Immature natural killer cell (primary cell): Measurements from ENCODE around the gene ZNF544. TPM values are rescaled to one million over a fixed set of nuclear protein-coding genes. Genes with fewer than 3 reads are reported as not detected.

Experiments used
- DNase-seq, 3 donors: peaks; one replicate each; pipeline ENCODE4 v3.0.0; 2022; ENCODE audit warnings: mixed read lengths in 1 of 3
- H3K27ac Mint-ChIP-seq, 6 donors: one replicate each; pipeline ENCODE4 v1.8.0; 2020; ENCODE audit warnings: mixed read lengths in 6 of 6, mild to moderate bottlenecking in 5 of 6, inconsistent platforms in 4 of 6, moderate library complexity in 3 of 6
- H3K27me3 Mint-ChIP-seq, 3 donors: one replicate each; pipeline ENCODE4 v1.8.0; 2020 to 2021; ENCODE audit warnings: low read depth in 3 of 3, mild to moderate bottlenecking in 3 of 3, mixed read lengths in 3 of 3, moderate library complexity in 3 of 3, inconsistent platforms in 1 of 3
- H3K36me3 Mint-ChIP-seq, 3 donors: one replicate each; pipeline ENCODE4 v1.8.0; 2020; ENCODE audit warnings: mixed read lengths in 3 of 3, inconsistent platforms in 2 of 3, mild to moderate bottlenecking in 2 of 3
- H3K4me1 Mint-ChIP-seq, 2 donors: one replicate each; pipeline ENCODE4 v1.8.0; 2020; ENCODE audit warnings: inconsistent platforms in 2 of 2, mild to moderate bottlenecking in 2 of 2, mixed read lengths in 2 of 2, moderate library complexity in 1 of 2
- H3K4me3 Mint-ChIP-seq, 5 donors: one replicate each; pipeline ENCODE4 v1.8.0; 2020; ENCODE audit warnings: mild to moderate bottlenecking in 5 of 5, mixed read lengths in 5 of 5, inconsistent platforms in 3 of 5, moderate library complexity in 3 of 5
- H3K9me3 Mint-ChIP-seq, 6 donors: one replicate each; pipeline ENCODE4 v1.8.0; 2020; ENCODE audit warnings: mild to moderate bottlenecking in 6 of 6, mixed read lengths in 6 of 6, inconsistent platforms in 4 of 6, moderate library complexity in 3 of 6
- polyA plus RNA-seq, 3 donors: library from polyadenylated mRNA; unstranded; fragments of 300-500 nt; fragmentation: Illumina TruSeq; gene quantifications; one replicate each; pipeline ENCODE4 v1.2.3, GENCODE V29; 2021

The ZNF544 gene
- polyA plus RNA-seq, 3 donors from 2014 or later: 24.1 to 31.4 (median 27.1) TPM

- DNase-seq: no peak
- Mint-ChIP-seq H3K27me3 (peaks cover 0 to 5% (median 2%) of the 10 kb centered on the region in 3 donors), H3K4me1 (no peaks in the 10 kb centered on the region), H3K4me3 (no peak overlapping the region), H3K9me3 (peaks cover 54 to 95% (median 91%) of the 10 kb centered on the region in 6 donors), H3K27ac (no peak overlapping the region), H3K36me3 (peaks cover 33 to 52% (median 35%) of the 10 kb centered on the region in 3 donors)
Observed at GRCh38 chr19:58265100-58265499, 36.4 kb downstream of the ZNF544 start.

GRCh38 chr19:58268344-58268743, 39.6 kb downstream of the ZNF544 start:
- H3K27me3 Mint-ChIP-seq: peaks cover 0 to 5% (median 0%) of the 10 kb centered on the region in 3 donors
- H3K36me3 Mint-ChIP-seq: peaks cover 31 to 48% (median 38%) of the 10 kb centered on the region in 3 donors
- H3K4me1 Mint-ChIP-seq: no peaks in the 10 kb centered on the region
- DNase-seq: no peak
- no peak overlapping the region for H3K4me3 Mint-ChIP-seq
- peaks cover 42 to 86% (median 83%) of the 10 kb centered on the region in 6 donors for H3K9me3 Mint-ChIP-seq
- H3K27ac Mint-ChIP-seq: no peak overlapping the region

- Mint-ChIP-seq H3K27me3 (peaks cover 4 to 10% (median 7%) of the 10 kb centered on the region in 3 donors), H3K27ac (no peak overlapping the region), H3K36me3 (peaks cover 32 to 50% (median 45%) of the 10 kb centered on the region in 3 donors), H3K4me3 (no peak overlapping the region), H3K9me3 (peaks cover 15 to 40% (median 32%) of the 10 kb centered on the region in 6 donors), H3K4me1 (peaks cover 21 to 30% of the 10 kb centered on the region in 2 donors)
- no peak for DNase-seq
Observed at GRCh38 chr19:58274771-58275201, 46.1 kb downstream of the ZNF544 start.

- peaks cover 29 to 38% of the 10 kb centered on the region in 2 donors for H3K4me1 Mint-ChIP-seq
- no peak overlapping the region for H3K27ac Mint-ChIP-seq
- H3K9me3 Mint-ChIP-seq: peaks cover 11 to 34% (median 24%) of the 10 kb centered on the region in 6 donors
- H3K36me3 Mint-ChIP-seq: peaks cover 27 to 44% (median 39%) of the 10 kb centered on the region in 3 donors
- H3K4me3 Mint-ChIP-seq: no peak overlapping the region
- peaks cover 4 to 10% (median 7%) of the 10 kb centered on the region in 3 donors for H3K27me3 Mint-ChIP-seq
- DNase-seq: no peak
Observed at GRCh38 chr19:58275564-58275963, 46.9 kb downstream of the ZNF544 start.

DNA sequence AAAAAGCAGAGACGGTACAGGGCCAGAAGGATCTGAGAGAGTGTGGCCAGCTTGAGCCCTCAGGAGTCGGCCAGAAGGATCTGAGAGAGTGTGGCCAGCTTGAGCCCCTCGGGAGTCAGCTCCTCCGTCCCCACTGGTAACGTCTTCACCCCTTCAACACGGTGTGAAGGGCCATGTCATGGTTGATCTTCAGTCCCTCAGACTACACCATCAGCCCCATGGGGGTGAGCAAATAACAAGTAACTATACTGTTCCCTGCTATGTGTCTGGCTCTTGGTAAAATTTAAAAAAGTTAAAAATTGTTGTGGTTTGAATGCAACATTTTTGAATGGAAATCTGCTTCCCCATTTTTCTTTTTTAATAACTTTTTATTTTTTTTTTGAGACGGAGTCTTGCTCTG, 48.5 kb downstream of the ZNF544 start:
- Mint-ChIP-seq H3K4me1 (peaks cover 36 to 54% of the 10 kb centered on the region in 2 donors), H3K4me3 (peak overlapping the region; percentile 54 to 96 (median 67)), H3K36me3 (peaks cover 15 to 33% (median 23%) of the 10 kb centered on the region in 3 donors), H3K27me3 (peaks cover 4 to 10% (median 7%) of the 10 kb centered on the region in 3 donors), H3K27ac (peak overlapping the region in 2 of 6 donors; percentile 22 to 29), H3K9me3 (peaks cover 7 to 20% (median 9%) of the 10 kb centered on the region in 6 donors)
- DNase-seq: no peak

DNA sequence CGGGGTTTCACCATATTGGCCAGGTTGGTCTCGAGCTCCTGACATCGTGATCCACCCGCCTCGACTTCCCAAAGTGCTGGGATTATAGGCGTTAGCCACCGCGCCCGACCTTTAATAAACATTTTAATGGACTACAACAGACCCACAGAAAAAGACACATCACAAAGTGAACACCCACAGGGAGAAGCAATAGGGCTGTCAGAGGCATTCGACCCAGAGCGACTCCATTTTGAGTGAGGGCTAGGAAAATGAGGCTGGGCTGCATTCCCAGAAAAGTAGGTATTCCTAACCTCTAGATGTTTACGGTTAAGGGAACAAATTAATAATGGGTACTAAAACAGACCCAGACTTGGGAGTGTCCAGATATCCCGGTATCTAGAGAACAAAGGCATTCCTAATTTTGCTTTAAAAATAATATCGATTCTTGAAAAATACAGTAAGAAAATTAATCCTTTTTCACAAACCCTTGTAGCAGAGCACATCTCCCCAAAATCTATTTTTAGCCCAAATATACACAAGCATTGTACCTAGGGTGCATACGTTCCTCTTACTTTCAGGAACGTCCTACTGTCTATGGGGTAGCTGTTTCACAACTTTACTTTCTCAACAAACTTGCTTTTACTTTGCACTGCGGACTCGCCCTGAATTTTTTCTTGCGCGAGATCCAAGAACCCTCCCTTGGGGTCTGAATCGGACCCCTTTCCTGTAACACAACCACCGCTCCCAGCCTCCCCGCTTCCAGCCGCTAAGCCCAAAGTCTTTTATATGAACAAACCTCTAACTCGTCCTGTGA, 49.2 kb downstream of the ZNF544 start:
- no peak for DNase-seq
- peak overlapping the region; percentile 89 to 95 (median 94) for H3K27ac Mint-ChIP-seq
- peaks cover 3 to 15% (median 6%) of the 10 kb centered on the region in 6 donors for H3K9me3 Mint-ChIP-seq
- H3K27me3 Mint-ChIP-seq: peaks cover 4 to 10% (median 7%) of the 10 kb centered on the region in 3 donors
- H3K36me3 Mint-ChIP-seq: peaks cover 15 to 29% (median 19%) of the 10 kb centered on the region in 3 donors
- peaks cover 36 to 56% of the 10 kb centered on the region in 2 donors for H3K4me1 Mint-ChIP-seq
- peak overlapping the region; percentile 86 to 97 (median 91) for H3K4me3 Mint-ChIP-seq

DNA sequence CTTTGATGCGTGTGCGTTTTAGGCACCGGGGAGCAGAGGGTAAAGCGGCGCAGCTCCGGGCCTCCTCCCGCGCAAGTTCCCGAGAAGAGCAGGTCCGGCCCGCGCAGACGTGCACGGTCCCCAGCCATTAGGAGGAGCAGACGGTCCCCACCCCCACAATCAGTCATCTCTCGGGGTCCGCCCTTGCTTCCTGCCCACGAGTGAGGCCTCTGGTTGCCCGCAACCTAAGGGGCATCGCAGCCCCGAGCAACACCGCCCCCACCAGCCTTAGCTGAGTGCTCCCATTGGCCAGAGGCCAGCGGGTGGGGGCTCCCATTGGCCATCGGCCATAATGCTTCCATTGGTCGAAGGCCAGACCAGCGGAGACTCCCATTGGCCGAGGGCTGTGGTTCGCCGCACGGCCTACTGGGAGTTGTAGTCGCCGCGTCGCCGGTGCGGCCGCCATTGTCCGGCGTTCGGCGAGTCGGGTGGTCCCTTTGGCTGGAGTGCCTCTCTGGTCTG, 49.9 kb downstream of the ZNF544 start, which contains the start of gene ZNF8:
Gene ZNF8 (plus strand): TSS at position 415 of the 501 bp plus-strand sequence. CDS start 127 bp downstream, outside the sequence.
- DNase-seq: peak; percentile 96 to 98 (median 97)
- peaks cover 36 to 56% of the 10 kb centered on the region in 2 donors for H3K4me1 Mint-ChIP-seq
- H3K4me3 Mint-ChIP-seq: peak within 1 kb of the TSS; percentile 86 to 97 (median 91)
- H3K36me3 Mint-ChIP-seq: peaks cover 15 to 33% (median 23%) of the 10 kb centered on the region in 3 donors
- peak within 1 kb of the TSS; percentile 89 to 95 (median 94) for H3K27ac Mint-ChIP-seq
- H3K27me3 Mint-ChIP-seq: peaks cover 4 to 10% (median 7%) of the 10 kb centered on the region in 3 donors
- peaks cover 3 to 13% (median 4%) of the 10 kb centered on the region in 6 donors for H3K9me3 Mint-ChIP-seq

- Mint-ChIP-seq H3K36me3 (peaks cover 12 to 30% (median 21%) of the 10 kb centered on the region in 3 donors), H3K9me3 (peaks cover 1 to 8% (median 4%) of the 10 kb centered on the region in 6 donors), H3K27ac (peak overlapping the region; percentile 89 to 95 (median 94)), H3K4me1 (peaks cover 36 to 56% of the 10 kb centered on the region in 2 donors), H3K27me3 (peaks cover 4 to 10% (median 7%) of the 10 kb centered on the region in 3 donors), H3K4me3 (peak overlapping the region; percentile 86 to 97 (median 91))
- peak in 1 of 3 donors; percentile 2 for DNase-seq
Observed at GRCh38 chr19:58279042-58279924, 50.6 kb downstream of the ZNF544 start.

GRCh38 chr19:58279925-58280316, 51.2 kb downstream of the ZNF544 start:
- H3K9me3 Mint-ChIP-seq: peaks cover 0 to 4% (median under 1%) of the 10 kb centered on the region in 6 donors
- peaks cover 36 to 56% of the 10 kb centered on the region in 2 donors for H3K4me1 Mint-ChIP-seq
- DNase-seq: no peak
- peak overlapping the region; percentile 86 to 97 (median 91) for H3K4me3 Mint-ChIP-seq
- peak overlapping the region; percentile 31 to 95 (median 85) for H3K27ac Mint-ChIP-seq
- H3K36me3 Mint-ChIP-seq: peaks cover 7 to 23% (median 17%) of the 10 kb centered on the region in 3 donors
- peaks cover 4 to 10% (median 7%) of the 10 kb centered on the region in 3 donors for H3K27me3 Mint-ChIP-seq

DNA sequence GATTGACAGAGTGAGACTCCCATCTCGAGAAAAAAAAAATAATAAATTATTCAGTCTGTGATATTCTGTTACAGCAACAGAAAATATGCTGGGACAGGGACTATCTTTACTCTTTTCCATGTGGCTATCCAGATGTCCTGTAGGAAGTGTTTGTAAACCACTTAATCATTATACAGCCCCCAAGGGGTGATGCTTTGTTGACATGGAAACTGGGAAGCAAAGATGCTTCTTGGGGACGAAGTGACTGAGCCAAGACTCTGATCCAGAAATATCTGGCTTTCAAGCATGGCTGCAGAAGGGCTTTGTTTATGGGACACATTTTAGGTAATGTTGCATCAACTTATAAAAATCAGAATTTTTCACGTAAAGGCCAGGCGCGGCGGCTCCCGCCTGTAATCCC, 55.5 kb downstream of the ZNF544 start:
- peaks cover 0 to under 1% (median 0%) of the 10 kb centered on the region in 3 donors for H3K27me3 Mint-ChIP-seq
- H3K9me3 Mint-ChIP-seq: no peaks in the 10 kb centered on the region
- peaks cover 10 to 37% (median 33%) of the 10 kb centered on the region in 3 donors for H3K36me3 Mint-ChIP-seq
- peaks cover 21 to 32% of the 10 kb centered on the region in 2 donors for H3K4me1 Mint-ChIP-seq
- no peak overlapping the region for H3K4me3 Mint-ChIP-seq
- DNase-seq: no peak
- H3K27ac Mint-ChIP-seq: no peak overlapping the region

GRCh38 chr19:58291943-58292342, 63.2 kb downstream of the ZNF544 start:
- no peak overlapping the region for H3K4me3 Mint-ChIP-seq
- no peak for DNase-seq
- peaks cover 44 to 74% (median 70%) of the 10 kb centered on the region in 3 donors for H3K36me3 Mint-ChIP-seq
- H3K4me1 Mint-ChIP-seq: peaks cover 0 to 2% of the 10 kb centered on the region in 2 donors
- peaks cover 8 to 18% (median 11%) of the 10 kb centered on the region in 6 donors for H3K9me3 Mint-ChIP-seq
- H3K27ac Mint-ChIP-seq: no peak overlapping the region
- H3K27me3 Mint-ChIP-seq: no peaks in the 10 kb centered on the region

DNA sequence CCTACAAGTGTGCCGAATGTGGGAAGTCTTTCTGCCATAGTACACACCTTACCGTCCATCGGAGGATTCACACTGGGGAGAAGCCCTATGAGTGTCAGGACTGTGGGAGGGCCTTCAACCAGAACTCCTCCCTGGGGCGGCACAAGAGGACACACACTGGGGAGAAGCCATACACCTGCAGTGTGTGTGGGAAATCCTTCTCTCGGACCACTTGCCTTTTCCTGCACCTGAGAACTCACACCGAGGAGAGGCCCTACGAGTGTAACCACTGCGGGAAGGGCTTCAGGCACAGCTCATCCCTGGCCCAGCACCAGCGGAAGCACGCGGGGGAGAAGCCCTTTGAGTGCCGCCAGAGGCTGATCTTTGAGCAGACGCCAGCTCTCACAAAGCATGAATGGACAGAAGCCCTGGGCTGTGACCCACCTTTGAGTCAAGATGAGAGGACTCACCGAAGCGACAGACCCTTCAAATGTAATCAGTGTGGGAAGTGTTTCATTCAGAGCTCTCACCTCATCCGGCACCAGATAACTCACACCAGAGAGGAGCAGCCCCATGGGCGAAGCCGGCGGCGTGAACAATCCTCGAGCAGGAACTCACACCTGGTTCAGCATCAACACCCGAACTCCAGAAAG, 66.1 kb downstream of the ZNF544 start:
- DNase-seq: no peak
- peak overlapping the region in 1 of 6 donors; percentile 46 for H3K27ac Mint-ChIP-seq
- peaks cover 42 to 63% (median 57%) of the 10 kb centered on the region in 3 donors for H3K36me3 Mint-ChIP-seq
- H3K4me3 Mint-ChIP-seq: no peak overlapping the region
- peaks cover 9 to 18% (median 11%) of the 10 kb centered on the region in 6 donors for H3K9me3 Mint-ChIP-seq
- H3K27me3 Mint-ChIP-seq: peaks cover 0 to 1% (median 0%) of the 10 kb centered on the region in 3 donors
- peaks cover 0 to 3% of the 10 kb centered on the region in 2 donors for H3K4me1 Mint-ChIP-seq
